ENCODE results near the gene SLC6A6.

Gene SLC6A6

GRCh38 chr3:14468621-14468981, 66.2 kb downstream of the SLC6A6 start:
- TF ChIP-seq PAX5 (IDR thresholded peaks at IDR 0.05; ENCODE audit: insufficient read depth, low read length, severe bottlenecking) (no peak), SPI1 (IDR thresholded peaks at IDR 0.05; ENCODE audit: low read depth, low read length) (no peak), POLR2A (IDR thresholded peaks at IDR 0.05; ENCODE audit: low read depth, low read length) (no peak), POLR2AphosphoS5 (IDR thresholded peaks at IDR 0.05; ENCODE audit: low read depth, low read length) (no peak)
- DNase-seq (ENCODE audit: insufficient read length, low spot score) (no peak), FAIRE-seq (no peak)

- TF ChIP-seq POLR2A (IDR thresholded peaks at IDR 0.05; ENCODE audit: low read depth, low read length) (no peak), SPI1 (IDR thresholded peaks at IDR 0.05; ENCODE audit: low read depth, low read length) (no peak), TAF1 (IDR thresholded peaks at IDR 0.05; ENCODE audit: low read depth, low read length) (no peak), POU2F2 (IDR thresholded peaks at IDR 0.05; ENCODE audit: low read depth, low read length) (no peak), PAX5 (IDR thresholded peaks at IDR 0.05; ENCODE audit: insufficient read depth, low read length, severe bottlenecking) (no peak), POLR2AphosphoS5 (IDR thresholded peaks at IDR 0.05; ENCODE audit: low read depth, low read length) (no peak)
- DNase-seq (ENCODE audit: insufficient read length, low spot score): no peak
- no peak for FAIRE-seq
These were observed 68.1 kb downstream of the SLC6A6 start for GRCh38 chr3:14470461-14470860.

- no peak for FAIRE-seq
- DNase-seq (ENCODE audit: insufficient read length, low spot score): no peak
- TF ChIP-seq TAF1 (IDR thresholded peaks at IDR 0.05; ENCODE audit: low read depth, low read length): no peak
- no peak for TF ChIP-seq PAX5 (IDR thresholded peaks at IDR 0.05; ENCODE audit: insufficient read depth, low read length, severe bottlenecking)
- TF ChIP-seq POU2F2 (IDR thresholded peaks at IDR 0.05; ENCODE audit: low read depth, low read length): no peak
- no peak for TF ChIP-seq POLR2AphosphoS5 (IDR thresholded peaks at IDR 0.05; ENCODE audit: low read depth, low read length)
- TF ChIP-seq SPI1 (IDR thresholded peaks at IDR 0.05; ENCODE audit: low read depth, low read length): no peak
- TF ChIP-seq POLR2A (IDR thresholded peaks at IDR 0.05; ENCODE audit: low read depth, low read length): no peak
These were observed 68.6 kb downstream of the SLC6A6 start for GRCh38 chr3:14471016-14471415.

- DNase-seq (ENCODE audit: insufficient read length, low spot score) (no peak), FAIRE-seq (no peak)
- TF ChIP-seq POLR2A (IDR thresholded peaks at IDR 0.05; ENCODE audit: low read depth, low read length): no peak
- TF ChIP-seq TAF1 (IDR thresholded peaks at IDR 0.05; ENCODE audit: low read depth, low read length): no peak
- TF ChIP-seq SPI1 (IDR thresholded peaks at IDR 0.05; ENCODE audit: low read depth, low read length): no peak
- no peak for TF ChIP-seq POU2F2 (IDR thresholded peaks at IDR 0.05; ENCODE audit: low read depth, low read length)
- TF ChIP-seq PAX5 (IDR thresholded peaks at IDR 0.05; ENCODE audit: insufficient read depth, low read length, severe bottlenecking): no peak
- no peak for TF ChIP-seq POLR2AphosphoS5 (IDR thresholded peaks at IDR 0.05; ENCODE audit: low read depth, low read length)
These were observed 69.3 kb downstream of the SLC6A6 start for GRCh38 chr3:14471690-14472089.

GRCh38 chr3:14472471-14473351, 70.3 kb downstream of the SLC6A6 start:
- TF ChIP-seq POLR2AphosphoS5 (IDR thresholded peaks at IDR 0.05; ENCODE audit: low read depth, low read length) (no peak), SPI1 (IDR thresholded peaks at IDR 0.05; ENCODE audit: low read depth, low read length) (no peak), POU2F2 (IDR thresholded peaks at IDR 0.05; ENCODE audit: low read depth, low read length) (no peak), POLR2A (IDR thresholded peaks at IDR 0.05; ENCODE audit: low read depth, low read length) (no peak), TAF1 (IDR thresholded peaks at IDR 0.05; ENCODE audit: low read depth, low read length) (no peak), PAX5 (IDR thresholded peaks at IDR 0.05; ENCODE audit: insufficient read depth, low read length, severe bottlenecking) (no peak)
- no peak for FAIRE-seq
- no peak for DNase-seq (ENCODE audit: insufficient read length, low spot score)

GRCh38 chr3:14473411-14473891, 71.0 kb downstream of the SLC6A6 start:
- no peak for TF ChIP-seq POU2F2 (IDR thresholded peaks at IDR 0.05; ENCODE audit: low read depth, low read length)
- no peak for TF ChIP-seq POLR2AphosphoS5 (IDR thresholded peaks at IDR 0.05; ENCODE audit: low read depth, low read length)
- DNase-seq (ENCODE audit: insufficient read length, low spot score) (no peak), FAIRE-seq (no peak)

- FAIRE-seq: no peak
These were observed 72.1 kb downstream of the SLC6A6 start for GRCh38 chr3:14474363-14475081.

GRCh38 chr3:14475621-14476020, 73.2 kb downstream of the SLC6A6 start:
- TF ChIP-seq PAX5 (IDR thresholded peaks at IDR 0.05; ENCODE audit: insufficient read depth, low read length, severe bottlenecking): no peak
- TF ChIP-seq POU2F2 (IDR thresholded peaks at IDR 0.05; ENCODE audit: low read depth, low read length): no peak
- no peak for TF ChIP-seq POLR2AphosphoS5 (IDR thresholded peaks at IDR 0.05; ENCODE audit: low read depth, low read length)
- TF ChIP-seq POLR2A (IDR thresholded peaks at IDR 0.05; ENCODE audit: low read depth, low read length): no peak
- TF ChIP-seq SPI1 (IDR thresholded peaks at IDR 0.05; ENCODE audit: low read depth, low read length): no peak
- TF ChIP-seq TAF1 (IDR thresholded peaks at IDR 0.05; ENCODE audit: low read depth, low read length): no peak
- DNase-seq (ENCODE audit: insufficient read length, low spot score): no peak
- FAIRE-seq: no peak

More at GRCh38 chr3:14474363-14475081, 72.1 kb downstream of the SLC6A6 start:
- TF ChIP-seq TAF1 (IDR thresholded peaks at IDR 0.05; ENCODE audit: low read depth, low read length) (no peak), SPI1 (IDR thresholded peaks at IDR 0.05; ENCODE audit: low read depth, low read length) (no peak), POLR2AphosphoS5 (IDR thresholded peaks at IDR 0.05; ENCODE audit: low read depth, low read length) (no peak), POU2F2 (IDR thresholded peaks at IDR 0.05; ENCODE audit: low read depth, low read length) (no peak), PAX5 (IDR thresholded peaks at IDR 0.05; ENCODE audit: insufficient read depth, low read length, severe bottlenecking) (no peak), POLR2A (IDR thresholded peaks at IDR 0.05; ENCODE audit: low read depth, low read length) (no peak)
- no peak for DNase-seq (ENCODE audit: insufficient read length, low spot score)

GRCh38 chr3:14476583-14477265, 74.3 kb downstream of the SLC6A6 start:
- no peak for DNase-seq (ENCODE audit: insufficient read length, low spot score)
- no peak for FAIRE-seq
- no peak for TF ChIP-seq POLR2A (IDR thresholded peaks at IDR 0.05; ENCODE audit: low read depth, low read length)
- no peak for TF ChIP-seq TAF1 (IDR thresholded peaks at IDR 0.05; ENCODE audit: low read depth, low read length)
- no peak for TF ChIP-seq SPI1 (IDR thresholded peaks at IDR 0.05; ENCODE audit: low read depth, low read length)
- TF ChIP-seq POLR2AphosphoS5 (IDR thresholded peaks at IDR 0.05; ENCODE audit: low read depth, low read length): no peak
- no peak for TF ChIP-seq PAX5 (IDR thresholded peaks at IDR 0.05; ENCODE audit: insufficient read depth, low read length, severe bottlenecking)
- no peak for TF ChIP-seq POU2F2 (IDR thresholded peaks at IDR 0.05; ENCODE audit: low read depth, low read length)
